ENCODE results near the gene ANKRD10.

The ANKRD10 gene

GRCh38 chr13:110942248-110942981 is 27.5 kb upstream of the ANKRD10 start:
- no peak overlapping the region for H3K4me3 ChIP-seq (ENCODE audit: low read depth, low read length)
- no peak for TF ChIP-seq CTCF (IDR thresholded peaks at IDR 0.05; ENCODE audit: borderline replicate concordance, insufficient read depth, low read depth, low read length)

- H3K4me3 ChIP-seq (ENCODE audit: low read depth, low read length), result no peak overlapping the region
- TF ChIP-seq CTCF (IDR thresholded peaks at IDR 0.05; ENCODE audit: borderline replicate concordance, insufficient read depth, low read depth, low read length), result no peak
Observed at GRCh38 chr13:110938662-110939421, 24.0 kb upstream of the ANKRD10 start.

GRCh38 chr13:110937511-110938285 is 22.8 kb upstream of the ANKRD10 start:
- H3K4me3 ChIP-seq (ENCODE audit: low read depth, low read length), result no peak overlapping the region
- TF ChIP-seq CTCF (IDR thresholded peaks at IDR 0.05; ENCODE audit: borderline replicate concordance, insufficient read depth, low read depth, low read length), result no peak

- H3K4me3 ChIP-seq (ENCODE audit: low read depth, low read length), result no peak overlapping the region
- TF ChIP-seq CTCF (IDR thresholded peaks at IDR 0.05; ENCODE audit: borderline replicate concordance, insufficient read depth, low read depth, low read length), result no peak
Observed at GRCh38 chr13:110936519-110936918, 21.6 kb upstream of the ANKRD10 start.

GRCh38 chr13:110932588-110932987 is 17.7 kb upstream of the ANKRD10 start:
- H3K4me3 ChIP-seq (ENCODE audit: low read depth, low read length), result no peak overlapping the region
- TF ChIP-seq CTCF (IDR thresholded peaks at IDR 0.05; ENCODE audit: borderline replicate concordance, insufficient read depth, low read depth, low read length), result no peak

- H3K4me3 ChIP-seq (ENCODE audit: low read depth, low read length), result no peak overlapping the region
- TF ChIP-seq CTCF (IDR thresholded peaks at IDR 0.05; ENCODE audit: borderline replicate concordance, insufficient read depth, low read depth, low read length), result no peak
Observed at GRCh38 chr13:110929104-110929777, 14.4 kb upstream of the ANKRD10 start.
